Measurements from ENCODE around the gene CAB39.

Gene CAB39

DNA sequence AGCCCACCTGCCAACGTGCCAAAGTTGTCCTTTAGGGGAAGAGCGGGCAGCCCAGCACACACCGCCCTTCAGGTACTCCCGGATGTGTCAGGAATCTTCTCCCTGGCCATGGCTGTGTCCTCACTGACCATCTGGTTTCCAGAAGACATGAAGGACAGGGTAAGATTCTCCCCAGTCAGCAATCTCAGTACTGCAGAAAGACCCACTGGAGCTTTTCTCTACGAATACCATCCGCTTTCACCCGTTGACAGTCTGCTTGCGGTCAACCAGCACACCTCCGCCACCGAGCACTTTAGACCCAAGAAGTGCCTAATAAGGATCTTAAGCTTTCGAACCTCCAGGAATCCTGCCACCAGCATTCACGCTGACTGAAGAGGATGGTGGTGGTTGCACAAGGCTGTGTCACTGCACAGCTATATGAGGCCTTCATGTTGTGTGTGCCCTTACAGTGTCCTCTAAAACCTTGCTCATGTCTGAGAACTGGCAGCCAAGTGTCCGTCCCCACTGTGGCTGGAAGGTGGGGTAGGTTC lies 109.4 kb downstream of the CAB39 start:
- DNase-seq, result no peak

DNA sequence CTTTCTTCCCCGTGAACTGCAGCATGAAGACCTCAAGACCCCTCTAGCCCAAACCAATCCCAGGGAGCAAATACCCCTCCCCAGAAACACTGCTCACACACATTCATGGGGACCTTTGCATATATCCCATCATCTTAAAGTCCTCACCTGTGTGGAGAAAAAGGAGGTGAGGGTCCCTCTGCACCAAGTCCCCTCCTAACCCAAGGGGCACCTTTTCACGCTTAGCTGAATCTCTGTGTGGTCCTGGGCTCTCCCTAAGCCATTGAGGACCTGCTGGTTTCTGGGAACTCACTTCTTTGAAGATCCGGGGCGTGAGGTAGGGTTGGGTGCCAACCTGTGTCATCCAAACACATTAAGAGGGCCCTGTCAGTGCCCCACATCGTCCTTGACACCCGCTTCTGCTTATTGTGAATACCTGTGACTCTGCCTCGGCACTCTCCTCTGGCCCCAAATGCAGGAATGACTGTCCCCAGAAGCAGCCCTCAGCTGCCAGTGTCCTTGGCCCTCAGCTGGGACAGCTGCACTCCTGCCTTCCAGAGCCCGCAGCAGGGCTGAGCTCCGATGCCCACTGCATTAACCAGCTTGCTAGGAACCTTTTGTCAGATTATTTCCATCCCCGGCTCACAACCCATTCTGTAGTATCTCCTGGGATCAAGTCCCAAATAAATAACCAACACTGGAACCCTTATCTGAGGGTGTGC lies 110.8 kb downstream of the CAB39 start:
- no peak for DNase-seq

- DNase-seq, result peak; percentile 90
Measured at GRCh38 chr2:230824406-230824978, 111.8 kb downstream of the CAB39 start.

- DNase-seq, result no peak
Measured at GRCh38 chr2:230825354-230825753, 112.7 kb downstream of the CAB39 start.

DNA sequence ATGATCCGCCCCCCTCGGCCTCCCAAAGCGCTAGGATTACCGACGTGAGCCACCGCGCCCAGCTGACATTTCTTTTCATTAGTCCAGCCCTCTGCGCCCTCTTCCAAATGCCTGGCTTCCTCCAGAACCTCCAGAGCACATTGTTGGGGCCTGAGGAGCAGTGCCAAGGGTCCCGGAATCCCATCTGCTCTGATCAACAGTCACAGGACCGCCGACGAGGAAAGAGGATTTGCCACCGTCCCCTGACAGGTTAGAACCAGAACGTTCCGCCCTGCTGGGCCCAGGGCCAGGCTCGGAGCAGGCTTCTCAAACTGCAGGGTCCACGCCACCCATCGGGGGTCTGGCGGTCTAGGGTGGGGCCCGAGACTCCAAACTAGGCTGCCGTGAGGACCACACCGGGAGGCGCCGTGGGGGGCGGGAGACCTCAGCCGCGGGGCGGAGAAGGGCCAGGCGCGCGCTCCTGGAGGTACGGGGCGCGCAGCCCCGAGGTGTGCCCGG lies 115.2 kb downstream of the CAB39 start:
- DNase-seq, result no peak

DNA sequence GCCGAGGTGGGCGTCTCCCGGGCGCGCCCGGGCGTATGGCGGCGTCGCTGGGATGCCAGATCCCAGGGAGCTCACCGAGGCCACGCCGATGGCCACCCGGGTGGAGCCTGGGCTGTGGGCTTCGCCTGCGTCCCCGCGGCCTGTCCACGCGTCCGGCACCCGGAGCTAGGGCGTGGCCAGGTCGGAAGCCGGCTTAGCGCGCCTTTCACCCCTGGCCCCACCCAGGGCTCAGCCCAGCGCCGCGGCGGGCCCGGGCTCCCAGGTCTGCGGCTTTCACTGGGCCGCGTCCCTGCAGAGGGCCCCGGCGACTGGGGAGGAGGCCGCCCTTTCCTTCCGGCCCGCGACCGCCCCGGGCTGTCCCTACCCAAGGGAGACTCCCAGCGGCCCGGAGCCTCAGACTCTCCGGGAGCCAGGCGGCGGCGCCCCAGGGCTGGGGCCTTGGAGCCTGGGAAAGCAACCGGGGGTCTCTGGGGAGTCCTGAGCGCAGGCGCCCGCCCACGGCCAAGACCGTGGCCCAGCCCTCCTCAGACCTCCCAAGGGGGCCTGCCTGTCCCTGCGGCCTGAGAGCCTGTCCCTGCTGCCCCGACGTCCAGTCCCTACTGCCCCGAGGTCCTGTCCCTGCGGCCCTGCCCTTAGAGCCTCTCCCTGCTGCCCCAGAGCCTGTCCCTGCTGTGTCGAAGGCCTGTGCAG lies 115.8 kb downstream of the CAB39 start:
- DNase-seq, result peak; percentile 32

DNA sequence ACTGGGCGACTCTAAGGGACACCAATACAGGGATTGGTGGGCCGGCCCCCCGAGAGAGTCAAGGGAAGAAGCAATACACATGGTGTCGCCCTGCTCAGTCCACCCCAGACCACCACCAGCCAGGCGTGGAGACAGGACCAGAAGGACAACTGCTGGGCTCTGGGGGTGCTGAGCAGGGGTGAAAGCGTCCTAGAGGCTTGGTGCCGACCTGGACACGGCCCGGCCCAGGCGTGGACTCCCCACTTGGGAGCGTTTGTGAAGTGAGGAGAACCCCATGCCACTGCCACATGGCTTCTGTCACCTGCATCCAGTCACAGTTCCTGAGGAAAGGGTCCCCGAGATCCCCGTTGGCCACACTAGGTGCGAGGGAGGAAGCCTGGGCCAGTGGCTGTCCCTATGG lies 116.7 kb downstream of the CAB39 start:
- no peak for DNase-seq

GRCh38 chr2:230829959-230830358 lies 117.3 kb downstream of the CAB39 start:
- no peak for DNase-seq

DNA sequence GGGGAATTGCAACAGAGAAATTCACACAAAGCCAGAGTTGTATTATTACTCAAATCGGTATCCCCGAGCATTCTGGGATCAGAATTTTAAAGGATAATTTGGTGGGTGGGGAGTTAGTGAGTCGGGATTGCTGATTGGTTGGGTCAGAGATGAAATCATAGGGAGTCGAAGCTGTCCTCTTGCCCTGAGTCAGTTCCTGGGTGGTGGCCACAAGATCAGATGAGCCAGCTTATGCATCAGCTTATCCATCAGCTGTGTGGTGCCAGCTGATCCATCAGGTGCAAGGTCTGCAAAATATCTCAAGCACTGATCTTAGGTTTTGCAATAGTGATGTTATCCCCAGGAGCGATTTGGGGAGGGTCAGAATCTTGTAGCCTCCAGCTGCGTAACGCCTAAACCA lies 117.8 kb downstream of the CAB39 start:
- no peak for DNase-seq

GRCh38 chr2:230840301-230840700 lies 127.7 kb downstream of the CAB39 start:
- DNase-seq, result no peak

- DNase-seq, result no peak
Measured at GRCh38 chr2:230842473-230842872, 129.8 kb downstream of the CAB39 start.

DNA sequence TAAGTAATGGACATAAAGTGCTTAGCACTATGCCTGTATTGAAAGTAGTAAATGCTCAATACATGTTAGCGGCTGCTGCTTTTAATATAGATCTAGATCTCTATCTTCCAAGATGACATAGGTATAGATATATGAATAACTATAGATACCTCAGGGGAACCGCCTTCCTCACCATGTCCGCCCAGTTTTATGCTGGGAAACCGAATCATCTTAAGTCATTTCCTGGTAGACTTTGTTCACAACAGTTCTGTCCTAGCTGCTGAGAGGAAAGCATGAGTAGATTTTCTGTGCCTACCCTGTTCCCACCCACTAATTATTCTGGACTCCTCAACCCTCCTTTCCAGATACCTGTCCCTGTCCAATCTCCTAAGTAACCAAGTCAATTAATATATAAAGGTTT lies 130.5 kb downstream of the CAB39 start:
- no peak for DNase-seq

- no peak for DNase-seq
Measured at GRCh38 chr2:230846360-230846759, 133.7 kb downstream of the CAB39 start.

- peak; percentile 90 for DNase-seq
Measured at GRCh38 chr2:230847883-230848388, 135.3 kb downstream of the CAB39 start.

DNA sequence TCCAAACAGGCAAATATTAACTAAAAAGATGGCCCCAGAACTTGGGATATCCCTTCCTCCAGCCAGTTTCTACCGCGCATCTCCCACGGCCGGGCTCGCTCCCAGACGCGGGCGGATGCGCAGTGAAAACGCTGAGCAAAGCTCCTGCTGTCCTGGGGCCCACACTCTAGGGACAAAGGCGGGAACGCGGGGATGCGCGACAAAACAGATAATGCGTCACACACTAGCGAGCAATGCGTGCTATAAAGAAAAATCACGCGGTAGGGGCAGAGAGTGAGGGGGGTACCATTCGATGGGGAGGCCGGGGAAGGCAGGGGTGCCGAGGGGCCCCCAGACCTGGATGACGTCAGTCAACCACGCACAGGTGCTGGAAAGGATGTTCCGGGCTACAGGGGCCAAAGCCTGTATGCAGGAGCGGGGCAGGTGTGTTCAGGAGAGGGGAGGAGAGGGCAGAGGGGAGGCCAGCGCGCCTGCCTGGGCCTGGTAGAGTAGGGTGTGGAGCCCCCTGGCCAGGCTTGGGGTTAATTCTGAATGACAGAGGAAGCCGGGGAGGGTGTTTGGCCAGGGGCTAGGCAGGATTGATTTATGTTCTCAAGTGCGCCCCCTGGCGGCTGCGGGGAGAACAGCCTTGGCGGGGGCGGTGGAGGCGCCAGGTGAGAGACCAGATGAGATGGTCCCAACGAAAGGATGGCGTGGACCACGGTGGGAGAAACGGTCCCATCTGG lies 137.2 kb downstream of the CAB39 start:
- DNase-seq, result peak; percentile 68

- DNase-seq, result no peak
Measured at GRCh38 chr2:230850358-230850658, 137.7 kb downstream of the CAB39 start.

DNA sequence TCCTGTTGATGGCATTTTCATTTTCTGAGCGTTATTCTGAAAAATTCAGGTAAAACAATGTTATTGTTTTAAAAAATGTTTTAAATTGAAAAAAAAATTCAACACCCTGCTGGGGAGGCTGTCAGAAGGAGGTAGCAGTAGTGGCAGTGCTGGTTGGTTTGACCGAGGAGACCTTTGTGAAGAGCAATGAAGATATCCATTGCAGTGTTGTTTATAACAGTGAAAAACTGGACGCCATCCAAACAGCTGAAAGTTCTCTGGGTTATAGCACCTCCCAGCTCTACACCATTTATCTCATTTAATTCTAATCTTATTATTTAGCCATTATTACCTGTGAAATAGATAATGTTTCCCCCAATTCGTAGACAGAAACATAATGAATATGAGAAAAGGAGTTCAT lies 139.5 kb downstream of the CAB39 start:
- DNase-seq, result no peak

- no peak for DNase-seq
Measured at GRCh38 chr2:230861552-230862255, 149.1 kb downstream of the CAB39 start.

- DNase-seq, result no peak
Measured at GRCh38 chr2:230862292-230862691, 149.7 kb downstream of the CAB39 start.

- DNase-seq, result no peak
Measured at GRCh38 chr2:230863031-230863430, 150.4 kb downstream of the CAB39 start.

DNA sequence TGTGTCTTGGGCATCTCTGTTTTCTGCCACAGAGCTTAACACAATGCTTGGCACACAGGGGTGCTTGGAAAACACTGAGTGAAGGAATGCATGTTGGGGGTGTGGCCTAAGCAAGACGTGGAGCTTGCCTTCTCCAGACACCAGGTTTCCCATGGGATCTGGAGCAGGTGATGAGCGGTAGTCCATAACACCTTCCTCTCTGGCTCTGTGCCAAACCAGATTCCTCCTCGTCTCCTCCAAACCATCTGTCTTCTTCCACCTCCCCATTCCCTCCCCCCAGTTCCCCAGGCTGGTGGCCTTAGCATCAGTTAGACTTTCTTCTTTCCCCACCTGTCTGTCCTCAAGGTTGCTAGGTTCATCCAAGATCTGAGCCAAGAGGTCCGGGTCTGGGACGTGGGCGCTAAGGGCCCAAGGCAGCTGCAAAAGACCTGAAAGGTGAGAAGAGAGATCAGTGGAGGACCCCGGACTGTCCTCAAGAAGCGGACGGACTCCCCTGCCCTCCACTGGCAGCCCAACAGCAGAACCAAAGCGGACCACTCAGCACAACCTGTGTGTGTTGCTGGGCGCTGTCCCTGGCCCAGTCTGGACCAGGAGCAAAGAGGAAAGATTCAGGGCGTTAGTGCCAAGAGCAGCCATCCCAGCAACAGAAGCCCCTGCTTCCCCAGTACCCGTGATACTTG lies 150.9 kb downstream of the CAB39 start:
- DNase-seq, result no peak

- DNase-seq, result no peak
Measured at GRCh38 chr2:230864122-230864604, 151.5 kb downstream of the CAB39 start.

Measured in hematopoietic multipotent progenitor cell treated with erythropoietin and hydrocortisone succinate and interleukin-3 and kit ligand, for 6 days (in vitro differentiated cells).